Liver (tissue), 9 donors: Measurements from ENCODE around the gene PSD4. TPM values are rescaled to one million over a fixed set of nuclear protein-coding genes. Genes with fewer than 3 reads are reported as not detected.
A peak's percentile ranks its signal among the peaks of the same experiment; 100 is the strongest.

ENCODE experiments used
- DNase-seq: peaks from one replicate; pipeline ENCODE4 v3.0.0-alpha.2; 2017; ENCODE audit warnings: low spot score
- H3K27ac ChIP-seq, 2 donors: one replicate each; pipeline ENCODE4 v1.7.0; 2013; ENCODE audit warnings: inconsistent platforms in 2 of 2, low read length in 2 of 2, control low read depth in 1 of 2, low read depth in 1 of 2, mild to moderate bottlenecking in 1 of 2
- H3K27me3 ChIP-seq, 4 donors: one replicate each; pipeline versions ENCODE4 v1.6.1 to v1.7.0; 2013; ENCODE audit warnings: low read length in 3 of 4, inconsistent platforms in 1 of 4, mild to moderate bottlenecking in 1 of 4, moderate library complexity in 1 of 4; ENCODE audit not compliant: control insufficient read depth in 4 of 4, insufficient read depth in 4 of 4
- H3K36me3 ChIP-seq, 4 donors: one replicate each; pipeline versions ENCODE4 v1.6.1 to v1.7.0; 2013; ENCODE audit warnings: low read length in 3 of 4, mild to moderate bottlenecking in 3 of 4, low read depth in 1 of 4, moderate library complexity in 1 of 4; ENCODE audit not compliant: control insufficient read depth in 4 of 4, insufficient read depth in 3 of 4
- H3K4me1 ChIP-seq, 4 donors: one replicate each; pipeline versions ENCODE4 v1.6.1 to v1.7.0; 2013; ENCODE audit warnings: low read length in 3 of 4, mild to moderate bottlenecking in 3 of 4, moderate library complexity in 1 of 4; ENCODE audit not compliant: control insufficient read depth in 4 of 4, insufficient read depth in 4 of 4
- H3K4me3 ChIP-seq, 3 donors: one replicate each; pipeline versions ENCODE4 v1.6.1 to v1.7.0; 2013; ENCODE audit warnings: low read length in 3 of 3, control low read depth in 1 of 3, low read depth in 1 of 3, mild to moderate bottlenecking in 1 of 3
- H3K9ac ChIP-seq, 2 donors: one replicate each; pipeline ENCODE4 v1.7.0; 2013; ENCODE audit warnings: low read length in 2 of 2, mild to moderate bottlenecking in 2 of 2, moderate library complexity in 2 of 2, control low read depth in 1 of 2, low read depth in 1 of 2
- H3K9me3 ChIP-seq, 4 donors: one replicate each; pipeline versions ENCODE4 v1.6.1 to v1.7.0; 2013; ENCODE audit warnings: low read length in 3 of 4; ENCODE audit not compliant: control insufficient read depth in 4 of 4
- CTCF ChIP-seq: fragments of 150-350 bp; IDR thresholded peaks from 2 replicates; pipeline ENCODE4 v1.5.1; 2017; ENCODE audit warnings: improper control_type of control experiment, low read depth, low read length; ENCODE audit not compliant: missing input control
- FOXA1 ChIP-seq: IDR thresholded peaks from 2 replicates; pipeline ENCODE4 v1.6.1; 2016; ENCODE audit warnings: antibody characterized with exemption
- FOXA2 ChIP-seq: IDR thresholded peaks from 2 replicates; pipeline ENCODE4 v1.6.1; 2016; ENCODE audit warnings: antibody characterized with exemption
- HNF4G ChIP-seq: IDR thresholded peaks from 2 replicates; pipeline ENCODE4 v1.6.1; 2016; ENCODE audit warnings: antibody characterized with exemption
- MAX ChIP-seq: IDR thresholded peaks from 2 replicates; pipeline ENCODE4 v1.6.1; 2016; ENCODE audit warnings: antibody characterized with exemption
- RAD21 ChIP-seq, 2 donors: IDR thresholded peaks; 2 replicates each; pipeline ENCODE4 v1.6.1; 2016; ENCODE audit warnings: antibody characterized with exemption in 2 of 2, mild to moderate bottlenecking in 2 of 2
- REST ChIP-seq: IDR thresholded peaks from 2 replicates; pipeline ENCODE4 v1.6.1; 2016; ENCODE audit warnings: antibody characterized with exemption, mild to moderate bottlenecking
- RXRA ChIP-seq, 2 donors: IDR thresholded peaks; 2 replicates each; pipeline ENCODE4 v1.6.1; 2017 to 2018; ENCODE audit warnings: antibody characterized with exemption in 2 of 2, mild to moderate bottlenecking in 1 of 2
- TAF1 ChIP-seq: conservative IDR thresholded peaks from 2 replicates; pipeline ENCODE4 v1.6.1; 2016; ENCODE audit warnings: antibody characterized with exemption, mild to moderate bottlenecking
- YY1 ChIP-seq: IDR thresholded peaks from 2 replicates; pipeline ENCODE4 v1.6.1; 2016; ENCODE audit warnings: antibody characterized with exemption, mild to moderate bottlenecking
- ZBTB33 ChIP-seq: IDR thresholded peaks from 2 replicates; pipeline ENCODE4 v1.6.1; 2016; ENCODE audit warnings: antibody characterized with exemption
- WGBS: extraction: QIAGEN DNeasy Blood & Tissue Kit; methylation state at CpG from one replicate; pipeline ENCODE4 v1.1.7; 2013; 5-methylcytosine and 5-hydroxymethylcytosine counted together
- polyA plus RNA-seq, 2 donors: library from polyadenylated mRNA; stranded (reverse) in 1 of 2; unstranded in 1 of 2; fragments of 200-250 nt in 1 of 2; fragments of >200 nt in 1 of 2; fragmentation: Nextera tagmentation in 1 of 2; extraction: Ambion mirVana in 1 of 2; gene quantifications; one replicate each; pipeline versions ENCODE4 v1.2.1 to v1.2.3, GENCODE V29; 2013 to 2015
- total RNA-seq, 2 donors: library from RNA; depleted of rRNA; stranded (reverse); fragments of >200 nt; gene quantifications; one replicate each; pipeline ENCODE4 v1.2.3, GENCODE V29; 2014
- donor health status: healthy.
- donor health status: healthy.
- donor health status: healthy.
- donor health status: healthy.
- donor health status: healthy.

The PSD4 gene
- total and polyA plus RNA-seq, 4 donors, result 16.4 to 83.2 (median 34.4) TPM

GRCh38 chr2:113203217-113203530, 29.4 kb downstream of the PSD4 start:
- Histone ChIP-seq H3K27me3 (no peaks in the 10 kb centered on the region), H3K4me3 (no peak overlapping the region), H3K27ac (no peak overlapping the region), H3K4me1 (peaks cover 3 to 21% (median 10%) of the 10 kb centered on the region in 4 donors), H3K9me3 (no peaks in the 10 kb centered on the region), H3K9ac (no peak overlapping the region), H3K36me3 (peaks cover 2 to 18% (median 12%) of the 10 kb centered on the region in 4 donors)
- TF ChIP-seq ZBTB33, result no peak
- no peak for TF ChIP-seq FOXA1
- TF ChIP-seq REST, result no peak
- no peak for TF ChIP-seq TAF1
- TF ChIP-seq HNF4G, result no peak
- TF ChIP-seq YY1, result no peak
- no peak for DNase-seq

GRCh38 chr2:113203901-113204519, 30.2 kb downstream of the PSD4 start:
- 28% methylated on average over 5 of the region's 5 CpGs for WGBS
- no peaks in the 10 kb centered on the region for H3K9me3 ChIP-seq
- no peaks in the 10 kb centered on the region for H3K27me3 ChIP-seq
- H3K36me3 ChIP-seq, result peaks cover 2 to 18% (median 12%) of the 10 kb centered on the region in 4 donors
- peaks cover 0 to 14% (median 10%) of the 10 kb centered on the region in 4 donors for H3K4me1 ChIP-seq
- DNase-seq, result peak; percentile 74
- no peak overlapping the region for H3K4me3 ChIP-seq
- TF ChIP-seq RAD21 (IDR thresholded peaks at IDR 0.05), result peak; percentile 93 to 96
- no peak for TF ChIP-seq FOXA2
- no peak for TF ChIP-seq ZBTB33
- no peak for TF ChIP-seq RXRA (IDR thresholded peaks at IDR 0.05)
- TF ChIP-seq CTCF, result peak; percentile 86
- no peak for TF ChIP-seq MAX
- no peak overlapping the region for H3K9ac ChIP-seq
- H3K27ac ChIP-seq, result peak overlapping the region in 1 of 2 donors; percentile 3
